OCI-M1 (cell line): Measurements from ENCODE around the gene VCP.

Experiments
- DNase-seq: peaks from one replicate; lab custom pipeline; 2025; lab: John Stamatoyannopoulos, UW

Gene VCP

DNA sequence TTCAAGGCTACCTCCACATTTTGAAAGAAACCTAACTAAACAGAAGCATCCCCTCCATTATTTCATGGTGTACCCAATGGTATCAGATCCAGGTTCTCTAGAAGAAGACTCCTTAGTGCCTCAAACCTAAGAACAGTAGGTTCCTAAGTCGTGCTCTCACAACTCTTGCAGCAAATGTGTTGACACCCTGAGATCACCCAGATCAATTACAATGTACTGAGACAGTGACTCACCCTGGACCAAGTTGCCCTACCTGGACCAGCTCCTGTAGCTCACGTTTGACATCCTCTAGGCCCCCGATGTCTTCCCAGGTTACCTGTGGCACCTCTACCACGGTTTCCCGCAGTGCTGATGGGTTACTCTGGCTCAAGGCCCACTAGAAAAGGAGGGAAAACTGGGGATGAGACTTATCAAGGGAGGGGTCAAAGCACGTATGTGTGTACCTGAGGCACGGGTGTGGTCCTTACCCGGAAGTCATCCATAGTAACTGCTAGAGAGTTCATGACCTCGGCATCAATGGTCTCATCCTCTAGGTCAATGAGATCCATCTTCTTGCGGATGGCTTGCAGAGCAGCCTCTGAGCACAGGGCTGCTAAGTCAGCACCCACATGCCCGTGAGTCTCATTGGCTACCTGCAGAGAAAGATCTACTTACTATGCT is 11.7 kb downstream of the VCP start:
- no peak for DNase-seq

DNA sequence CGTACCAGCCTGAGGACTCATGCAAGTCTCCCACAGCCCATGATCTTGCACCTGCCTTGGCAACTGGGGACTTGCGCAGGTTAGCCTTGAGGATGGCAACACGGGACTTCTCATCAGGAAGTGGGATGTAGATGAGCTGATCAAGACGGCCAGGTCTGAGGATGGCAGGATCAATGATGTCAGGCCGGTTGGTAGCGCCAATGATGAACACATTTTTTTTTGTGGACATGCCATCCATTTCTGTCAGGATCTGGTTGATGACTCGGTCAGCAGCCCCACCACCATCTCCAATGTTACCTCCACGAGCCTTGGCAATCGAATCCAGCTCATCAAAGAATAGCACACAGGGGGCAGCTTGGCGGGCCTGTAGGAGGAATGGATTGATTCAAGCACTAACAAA is 13.0 kb downstream of the VCP start:
- no peak for DNase-seq

DNA sequence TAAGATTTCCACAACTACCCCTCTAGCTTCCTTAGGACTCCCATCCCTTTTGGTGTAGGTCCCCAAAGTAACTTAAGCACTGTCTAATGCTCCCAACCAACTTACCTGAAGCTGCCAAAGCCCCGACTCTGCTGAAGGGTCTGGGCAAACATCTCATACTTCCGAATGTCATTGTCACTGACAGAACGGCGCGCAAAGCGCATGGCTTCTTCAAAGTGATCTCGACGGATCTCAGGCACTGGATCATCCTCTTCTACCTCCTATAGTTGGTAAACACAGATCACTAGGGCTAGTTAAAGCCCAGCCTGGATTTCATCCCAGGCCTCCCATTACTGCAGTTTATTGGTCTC is 15.2 kb downstream of the VCP start:
- DNase-seq = no peak

DNA sequence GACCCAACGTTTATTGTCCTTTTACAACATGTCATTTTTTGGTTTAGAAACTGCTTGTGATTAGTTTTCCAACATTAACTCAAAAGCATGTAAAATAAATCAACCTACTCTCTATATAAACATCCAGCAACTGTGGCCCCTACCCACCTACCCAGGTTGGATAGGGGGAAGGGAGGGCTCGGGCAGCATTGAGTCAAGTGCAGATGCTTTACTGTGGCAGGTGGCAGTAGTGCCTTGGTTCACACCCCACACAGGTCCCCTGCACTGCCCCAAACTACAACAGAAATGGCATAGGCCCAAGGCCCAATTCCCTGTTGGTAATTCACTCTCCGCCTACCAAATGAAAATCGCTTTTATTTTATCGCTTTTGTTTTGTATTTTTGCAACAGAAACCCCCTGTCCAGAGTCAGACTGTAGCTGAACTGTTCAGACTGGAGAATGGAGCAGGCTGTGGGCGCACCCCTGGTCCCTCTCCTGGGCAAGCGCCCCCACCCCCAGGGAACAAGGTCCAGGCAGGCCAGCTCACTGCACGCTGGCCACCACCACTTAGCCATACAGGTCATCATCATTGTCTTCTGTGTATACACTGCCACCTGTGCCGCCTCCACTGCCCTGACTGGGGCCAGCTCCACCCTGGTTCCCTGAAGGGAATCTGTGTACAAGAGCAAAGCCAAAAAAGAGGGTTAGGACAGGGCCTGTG is 15.7 kb downstream of the VCP start:
- DNase-seq = no peak

DNA sequence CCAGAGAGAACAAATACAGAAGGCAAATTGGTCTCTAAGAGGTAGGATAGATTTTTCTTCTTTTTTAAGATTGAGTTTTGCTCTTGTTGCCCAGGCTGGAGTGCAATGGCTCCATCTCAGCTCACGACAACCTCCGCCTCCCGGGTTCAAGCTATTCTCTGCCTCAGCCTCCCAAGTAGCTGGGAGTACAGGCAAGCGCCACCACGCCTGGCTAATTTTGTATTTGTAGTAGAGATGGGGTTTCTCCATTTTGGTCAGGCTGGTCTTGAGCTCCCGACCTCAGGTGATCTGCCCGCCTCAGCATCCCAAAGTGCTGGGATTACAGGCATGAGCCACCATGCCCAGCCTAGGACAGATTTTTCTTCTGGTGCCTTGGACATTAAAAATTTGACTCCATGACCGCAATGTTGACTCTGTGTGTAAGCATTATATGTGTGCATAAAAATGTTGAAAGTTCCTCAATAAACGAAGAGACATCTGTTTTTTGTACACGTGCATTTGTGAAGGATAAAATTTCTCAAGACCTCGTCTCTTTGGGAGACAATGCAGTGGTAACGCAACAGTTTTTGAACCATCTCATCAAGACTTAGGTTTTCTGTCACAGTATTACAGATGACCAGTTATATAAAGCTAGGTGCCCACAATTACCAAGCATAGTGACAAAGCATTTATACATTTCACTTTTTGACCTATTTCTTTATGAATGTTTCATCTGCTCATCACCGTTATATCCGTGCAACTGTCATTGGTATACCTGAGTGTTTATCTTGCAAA is 17.4 kb downstream of the VCP start:
- DNase-seq = no peak

DNA sequence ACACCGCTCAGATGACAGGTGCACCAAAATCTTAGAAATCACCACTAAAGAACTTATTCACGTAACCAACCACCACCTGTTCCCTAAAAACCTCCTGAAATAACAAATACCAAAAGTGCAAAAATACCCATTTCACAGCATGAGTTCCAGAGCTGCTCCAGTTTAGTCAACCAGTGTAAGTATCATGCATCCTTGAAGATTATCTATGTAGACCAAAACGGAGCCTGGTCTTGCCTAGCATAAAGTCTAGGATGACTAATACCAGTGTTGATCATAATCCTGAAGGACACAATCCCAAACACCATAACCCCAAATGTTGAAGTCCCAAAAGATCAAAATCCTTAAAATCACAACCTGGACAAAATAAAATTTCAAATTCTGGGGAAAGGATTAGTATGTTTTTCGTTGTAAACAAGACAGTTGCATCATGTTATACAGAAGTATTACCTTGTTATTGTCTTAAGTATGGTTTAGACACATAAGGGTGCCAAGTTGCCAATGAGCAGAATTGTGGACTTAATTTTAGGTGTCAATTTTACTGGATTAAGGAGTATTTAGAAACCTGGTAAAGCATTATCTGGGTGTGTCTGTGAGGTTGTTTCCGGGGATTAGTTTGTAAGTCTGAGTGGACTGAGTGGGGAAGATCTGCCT is 18.1 kb downstream of the VCP start:
- DNase-seq = no peak

DNA sequence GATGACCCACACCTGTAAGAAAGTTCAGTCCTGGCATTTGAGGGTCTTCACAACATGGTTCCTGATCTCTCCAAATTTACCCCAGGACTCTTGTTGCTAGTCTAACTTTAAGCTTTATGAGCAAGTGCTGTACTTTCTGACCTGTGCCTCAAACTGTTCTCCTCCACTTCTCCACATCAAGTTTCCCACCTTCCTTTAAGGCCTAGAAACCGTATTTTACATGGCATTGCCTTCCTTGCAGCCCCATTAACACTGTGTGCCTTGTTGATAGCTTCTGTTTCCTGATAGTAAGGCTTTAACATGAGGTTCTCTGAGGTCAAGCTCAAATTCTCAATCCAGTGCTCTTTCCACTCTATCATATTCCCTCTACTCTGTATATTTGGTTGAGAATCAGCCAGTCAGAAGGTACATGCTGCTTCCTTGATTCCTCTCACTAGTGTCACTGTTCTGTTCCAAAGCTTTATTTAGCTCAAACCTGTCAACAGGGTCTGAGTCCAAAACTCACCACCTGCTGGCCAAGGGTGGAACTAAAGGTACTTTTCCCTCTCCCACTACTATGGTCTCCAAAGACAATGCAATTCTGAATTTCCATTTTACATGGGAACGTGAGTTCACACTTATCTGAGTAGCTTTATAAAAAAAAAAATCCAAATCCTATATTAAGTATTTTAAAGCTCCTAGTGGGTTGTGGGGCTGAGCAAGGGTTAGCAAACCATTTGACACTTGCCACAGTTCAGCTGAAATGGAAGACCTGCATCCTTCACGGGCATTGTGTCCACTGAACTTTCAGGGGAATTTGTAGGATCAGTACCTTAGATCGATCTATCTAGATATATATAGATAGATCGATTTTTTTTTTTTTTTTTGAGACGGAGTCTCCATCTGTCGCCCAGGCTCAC is 21.1 kb downstream of the VCP start:
- peak; percentile 71 for DNase-seq

DNA sequence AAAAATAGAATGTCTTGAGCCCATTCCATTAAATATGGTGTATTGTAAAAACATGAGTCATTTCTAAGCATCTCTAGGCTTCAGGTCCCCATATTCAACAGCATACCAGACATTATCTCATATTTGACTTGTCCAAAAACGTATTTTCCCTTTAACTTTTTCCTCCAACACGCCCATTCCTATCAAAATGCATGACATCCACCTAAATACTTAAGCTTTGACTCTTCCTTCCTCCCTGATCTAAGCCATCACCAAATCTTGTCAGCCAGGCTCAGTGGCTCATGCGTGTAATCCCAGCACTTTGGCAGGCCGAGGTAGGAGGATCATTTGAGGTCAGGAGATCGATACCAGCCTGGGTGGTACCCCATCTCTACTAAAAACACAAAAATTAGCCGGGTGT is 23.9 kb downstream of the VCP start:
- DNase-seq = no peak

DNA sequence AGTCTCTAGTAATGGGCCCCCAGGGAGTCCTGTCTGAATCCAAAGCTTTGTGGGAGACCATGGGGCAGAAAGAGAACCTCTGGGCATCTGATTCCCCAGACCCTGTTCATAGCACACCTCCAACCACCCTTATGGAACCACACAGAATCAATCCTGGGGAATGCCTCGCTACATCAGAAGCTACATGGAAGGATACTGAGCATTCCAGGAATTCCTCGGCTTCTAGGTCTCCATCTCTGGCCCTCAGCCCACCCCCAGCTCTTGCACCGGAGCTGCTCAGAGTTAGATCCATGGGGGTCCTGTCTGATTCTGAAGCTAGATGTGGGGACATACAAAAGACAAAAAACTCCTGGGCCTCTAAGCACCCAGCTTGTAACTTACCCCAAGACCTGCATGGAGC is 28.4 kb downstream of the VCP start:
- DNase-seq = no peak

DNA sequence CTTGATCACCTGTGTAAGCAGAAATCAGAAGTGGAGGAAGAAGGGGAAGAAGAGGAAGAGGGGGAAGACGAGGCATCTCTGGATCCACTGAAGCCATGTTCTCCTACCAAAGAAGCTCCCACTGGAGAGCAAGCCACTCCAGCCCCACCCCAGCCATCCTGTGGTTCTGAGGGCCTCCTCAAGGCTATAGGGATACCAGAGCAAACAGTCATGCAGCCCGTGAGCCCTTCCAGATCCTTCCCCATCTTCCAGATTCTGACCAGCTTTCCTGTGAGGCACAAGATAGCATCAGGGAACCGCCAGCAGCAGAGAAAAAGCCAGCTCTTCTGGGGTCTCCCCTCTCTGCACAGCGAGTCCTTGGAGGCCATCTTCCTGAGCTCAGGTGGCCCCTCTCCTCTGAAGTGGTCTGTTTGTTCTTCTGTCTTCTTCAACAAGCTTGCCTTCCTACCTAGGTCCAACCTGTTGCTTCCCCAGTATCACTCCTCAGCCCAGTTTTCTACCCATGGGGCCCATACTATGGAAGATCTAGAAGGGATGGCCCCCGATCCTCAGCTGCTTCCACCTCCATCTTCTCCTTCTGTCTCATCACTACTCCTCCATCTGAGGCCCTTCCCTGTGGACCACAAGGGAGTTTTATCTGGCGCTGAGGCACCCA is 29.4 kb downstream of the VCP start:
- no peak for DNase-seq

DNA sequence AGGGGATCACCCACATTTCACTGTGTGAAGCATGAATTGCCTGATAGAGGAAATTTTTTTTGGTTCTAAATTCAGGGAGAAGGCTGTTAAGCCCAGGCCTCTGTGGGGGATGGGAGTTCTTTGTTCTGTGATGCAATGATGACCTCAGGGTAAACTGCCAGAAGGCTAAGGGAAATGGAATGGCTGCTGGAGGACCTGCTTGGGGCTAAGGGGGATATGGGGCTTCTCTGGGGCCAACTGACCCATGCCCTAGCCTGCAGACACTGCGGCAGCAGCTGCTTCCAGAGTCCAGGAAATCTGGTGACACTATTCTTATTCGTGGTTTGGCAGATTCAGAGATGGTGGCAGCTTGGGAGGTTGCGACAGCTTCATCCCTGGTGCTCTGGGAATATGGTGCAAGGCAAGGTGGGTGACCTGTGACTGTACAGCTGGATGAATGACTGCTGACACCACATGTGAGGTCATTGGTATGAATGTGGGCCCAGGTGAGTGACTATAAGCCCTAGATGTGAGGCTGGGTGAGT is 30.3 kb downstream of the VCP start:
- DNase-seq = peak; percentile 69

DNA sequence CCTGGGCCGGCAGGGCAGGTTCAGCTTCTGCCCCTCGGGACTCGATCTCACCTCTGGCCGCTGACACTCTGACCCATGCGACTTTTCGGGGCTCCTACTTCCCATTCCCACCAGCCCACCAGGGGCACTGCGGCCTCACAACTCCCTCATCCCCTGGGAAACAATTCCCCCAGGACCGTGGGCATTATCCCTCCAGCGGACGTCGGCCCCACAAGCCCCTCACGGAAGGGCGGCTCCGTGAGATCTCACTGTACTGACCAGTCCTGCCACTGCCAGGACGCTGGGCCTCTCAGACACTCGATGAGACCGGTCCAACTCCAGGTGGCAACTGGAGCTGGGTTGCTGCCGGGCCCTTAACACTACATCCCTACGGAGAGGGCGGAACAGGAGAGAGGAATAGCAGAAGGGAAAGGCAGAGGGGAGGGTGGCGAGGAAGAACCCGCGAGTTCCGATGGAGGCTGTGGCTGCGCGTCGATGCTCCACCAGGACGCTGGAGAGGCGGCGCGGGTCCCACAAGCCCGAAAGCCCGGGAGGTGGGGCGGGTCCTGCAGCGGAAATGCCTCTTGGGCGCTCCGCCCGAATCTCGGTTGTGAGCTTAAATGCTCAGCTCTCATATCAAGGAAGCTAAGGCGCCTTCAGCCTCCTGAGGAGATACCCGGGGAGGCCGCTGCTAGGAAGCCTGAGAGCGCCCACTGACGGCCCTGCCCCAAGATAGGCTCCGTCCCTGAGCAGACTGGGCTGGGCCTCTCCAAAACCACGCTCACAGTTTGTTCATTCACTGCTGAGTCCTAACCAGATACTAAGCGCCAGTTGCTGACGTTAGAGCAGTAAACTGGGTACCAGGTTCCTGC is 36.3 kb downstream of the VCP start:
- DNase-seq = no peak

DNA sequence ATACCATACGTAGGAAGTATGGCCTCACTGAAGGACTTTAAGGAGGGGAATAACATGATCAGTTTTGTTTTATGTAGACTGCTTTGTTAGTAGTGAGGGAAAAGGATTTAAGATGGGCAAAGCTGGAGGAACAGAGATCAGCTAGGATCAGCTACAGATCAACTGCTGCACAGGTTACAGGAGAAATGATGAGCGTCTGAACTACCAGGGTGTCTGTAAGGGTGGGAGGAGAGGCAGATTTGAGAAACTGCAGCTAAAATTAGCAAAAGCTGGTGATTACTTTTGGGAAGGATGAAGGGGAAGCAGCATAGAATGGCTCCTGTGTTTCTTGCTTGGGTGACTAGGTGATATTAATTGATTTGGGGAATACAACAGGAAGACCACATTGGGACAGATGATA is 39.3 kb downstream of the VCP start:
- DNase-seq = no peak

DNA sequence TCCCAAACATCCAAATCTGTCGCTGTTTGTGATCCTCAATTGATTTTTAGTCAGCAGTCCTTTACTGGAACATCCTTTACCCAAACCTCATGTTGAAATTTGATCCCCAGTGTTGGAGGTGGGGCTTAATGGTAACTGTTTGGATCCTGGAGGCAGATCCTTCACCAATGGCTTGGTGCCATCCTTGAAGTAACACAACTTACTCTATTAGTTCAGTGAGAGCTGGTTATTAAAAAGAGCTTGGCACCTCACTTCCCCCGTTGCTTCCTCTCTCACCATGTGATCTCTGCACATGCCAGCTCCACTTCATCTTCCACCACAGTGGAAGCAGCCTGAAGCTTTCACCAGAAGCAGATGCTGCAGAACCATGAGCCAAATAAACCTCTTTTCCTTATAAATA is 42.6 kb downstream of the VCP start:
- DNase-seq = no peak

DNA sequence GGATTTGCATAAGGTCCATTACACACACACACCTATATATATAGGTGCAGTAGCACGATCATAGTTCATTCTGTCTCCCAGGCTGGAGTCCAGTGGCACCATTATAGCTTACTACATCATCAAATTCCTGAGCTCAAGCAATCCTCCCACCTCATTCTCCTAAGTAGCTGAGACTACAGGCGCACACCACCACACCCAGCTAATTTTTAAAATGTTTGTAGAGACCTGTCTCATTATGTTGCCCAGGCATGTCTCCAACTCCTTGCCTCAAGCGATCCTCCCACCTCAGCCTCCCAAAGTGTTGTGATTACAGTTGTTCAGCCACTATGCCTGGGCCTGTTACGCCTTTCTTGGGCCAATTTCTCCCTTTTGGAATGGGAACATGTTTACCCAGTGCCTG is 43.2 kb downstream of the VCP start:
- DNase-seq = no peak

DNA sequence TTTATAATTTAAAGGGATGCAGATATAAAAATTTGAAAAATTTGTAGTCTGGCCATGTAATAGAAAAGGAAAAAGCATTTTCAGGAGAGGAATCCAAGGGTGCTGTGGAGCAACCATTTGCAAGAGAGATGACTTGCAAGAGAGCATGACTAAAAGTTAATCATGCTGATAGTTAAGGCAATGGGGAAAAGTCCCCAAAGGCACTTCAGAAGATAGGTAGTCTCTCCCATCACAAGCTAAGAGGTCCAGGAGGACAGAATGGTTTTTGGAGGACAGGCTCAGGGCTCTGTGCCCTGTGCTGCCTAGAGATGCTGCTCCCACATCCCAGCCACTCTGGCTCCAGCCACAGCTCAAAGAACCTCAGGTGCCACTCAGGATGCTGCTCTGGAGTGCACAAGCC is 44.1 kb downstream of the VCP start:
- no peak for DNase-seq

DNA sequence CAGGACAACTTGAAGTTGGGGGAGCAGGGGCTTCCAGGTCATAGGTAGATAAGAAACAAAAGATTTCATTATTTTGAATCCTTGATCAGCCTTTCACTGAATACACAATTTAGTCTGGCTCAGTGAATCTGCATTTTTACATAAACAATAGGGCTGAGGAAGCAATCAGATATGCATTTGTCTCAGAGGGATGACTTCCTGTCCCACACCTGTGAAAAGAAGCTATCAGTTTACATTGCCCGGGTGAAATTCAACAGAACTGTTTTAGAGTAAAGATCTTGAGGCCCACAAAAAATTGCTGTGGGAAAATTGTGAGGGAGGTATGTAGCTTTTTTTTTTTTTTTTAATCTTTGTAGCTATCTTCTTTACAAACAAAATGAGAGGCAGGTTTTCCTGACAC is 44.6 kb downstream of the VCP start:
- DNase-seq = no peak

DNA sequence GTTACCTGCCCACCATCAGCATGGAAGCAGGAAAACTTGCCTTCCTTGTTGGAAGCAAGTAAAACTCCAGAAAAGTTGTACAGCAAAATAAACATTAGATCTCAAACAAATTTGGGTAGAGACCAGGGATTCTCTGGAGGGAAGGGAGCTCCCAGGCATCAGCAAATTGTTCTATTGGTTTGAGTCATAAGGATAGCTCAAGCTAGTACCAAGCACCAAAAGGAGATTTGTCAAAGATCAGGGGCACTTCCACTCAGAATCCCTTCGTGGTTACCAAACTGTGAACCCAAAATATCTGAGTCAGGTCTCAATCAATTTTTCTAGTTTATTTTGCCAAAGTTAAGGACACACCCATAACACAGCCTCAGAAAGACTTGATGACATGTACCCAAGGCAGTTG is 45.1 kb downstream of the VCP start:
- no peak for DNase-seq

DNA sequence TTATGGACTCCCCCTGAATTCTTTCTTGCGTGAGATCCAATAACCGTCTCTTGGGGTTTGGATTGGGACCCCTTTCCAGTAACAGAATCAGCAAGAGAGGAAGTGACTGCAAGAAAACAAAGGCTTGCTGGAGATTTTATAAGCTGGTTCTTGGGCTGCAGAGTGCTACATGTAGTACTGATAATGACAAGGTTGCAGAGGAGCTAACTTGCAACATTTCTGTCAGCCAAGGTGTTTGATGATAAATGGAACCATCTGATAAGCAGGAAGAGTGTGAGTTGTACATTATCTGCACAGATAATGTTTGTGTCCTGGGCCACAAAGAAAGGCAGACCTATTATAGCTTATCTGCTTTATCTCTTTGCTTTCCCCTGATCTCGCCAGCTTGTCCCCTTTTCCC is 45.8 kb downstream of the VCP start:
- DNase-seq = peak; percentile 34

DNA sequence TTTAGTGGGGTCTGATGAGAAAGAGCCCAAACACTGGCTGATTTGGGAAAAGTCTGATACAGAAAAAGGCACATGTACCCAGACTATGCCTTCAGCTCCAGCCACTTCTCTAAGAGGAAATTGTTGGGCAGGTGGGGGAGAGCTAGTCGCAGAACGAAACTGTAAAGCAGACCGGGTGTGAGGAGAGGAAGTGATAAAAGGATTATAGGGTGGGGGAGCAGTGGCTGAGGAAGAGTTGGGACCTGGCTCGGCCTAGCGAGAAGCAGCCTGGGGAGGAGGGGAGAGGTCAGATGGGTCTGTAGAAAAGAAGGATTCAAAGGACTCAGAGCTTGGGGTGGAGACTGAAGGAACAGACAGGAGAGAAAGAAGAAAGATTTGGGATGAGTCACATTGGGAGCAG is 49.0 kb downstream of the VCP start:
- DNase-seq = peak; percentile 84
